Activated CD8-positive, alpha-beta memory T cell treated with anti-CD3 and anti-CD28 coated beads, Interleukin-2, amount 10 ng/mL, durations not matched to agents 7 days and 5 days (primary cell): ENCODE data around the gene TRIM33. TPM values are rescaled to one million over a fixed set of nuclear protein-coding genes. Genes with fewer than 3 reads are reported as not detected.
"Not testable (repeated sequence)": the region's sequence is repeated elsewhere in the genome, so short reads cannot be mapped to it uniquely, and the experiment has no call there.

Experiments used
- ATAC-seq: fragments of 150-1000 bp; cut with Tn5 transposase; one replicate; pipeline ENCODE4 v1.10.0; 2021; ENCODE audit warnings: moderate library complexity
- CTCF ChIA-PET: fragments of 350-600 bp; sonication (Branson Sonifier 250); formaldehyde crosslinking; loops from one replicate; lab custom pipeline; 2021; ENCODE audit warnings: antibody characterized with exemption; lab: Charles Lee
- DNase-seq: peaks from one replicate; pipeline ENCODE4 v3.0.0-alpha.2; 2020
- H3K27ac Mint-ChIP-seq: one replicate; pipeline ENCODE4 v1.8.0; 2021; ENCODE audit warnings: mild to moderate bottlenecking, mixed read lengths
- H3K27me3 Mint-ChIP-seq: one replicate; pipeline ENCODE4 v1.8.0; 2021; ENCODE audit warnings: mixed read lengths
- H3K36me3 Mint-ChIP-seq: one replicate; pipeline ENCODE4 v1.8.0; 2021; ENCODE audit warnings: mild to moderate bottlenecking, mixed read lengths
- H3K4me1 Mint-ChIP-seq: one replicate; pipeline ENCODE4 v1.8.0; 2021; ENCODE audit warnings: mixed read lengths
- H3K4me3 Mint-ChIP-seq: one replicate; pipeline ENCODE4 v1.8.0; 2021; ENCODE audit warnings: mild to moderate bottlenecking, moderate library complexity, mixed read lengths
- H3K9me3 Mint-ChIP-seq: one replicate; pipeline ENCODE4 v1.8.0; 2022; ENCODE audit warnings: low read depth, mixed read lengths
- total RNA-seq, 2 experiments: library from RNA; stranded (reverse); gene quantifications; one replicate each; pipeline ENCODE4 v1.2.3, GENCODE V29; 2021

Gene TRIM33
- total RNA-seq, 2 experiments from 2014 or later: 39.0 to 40.1 TPM

DNA sequence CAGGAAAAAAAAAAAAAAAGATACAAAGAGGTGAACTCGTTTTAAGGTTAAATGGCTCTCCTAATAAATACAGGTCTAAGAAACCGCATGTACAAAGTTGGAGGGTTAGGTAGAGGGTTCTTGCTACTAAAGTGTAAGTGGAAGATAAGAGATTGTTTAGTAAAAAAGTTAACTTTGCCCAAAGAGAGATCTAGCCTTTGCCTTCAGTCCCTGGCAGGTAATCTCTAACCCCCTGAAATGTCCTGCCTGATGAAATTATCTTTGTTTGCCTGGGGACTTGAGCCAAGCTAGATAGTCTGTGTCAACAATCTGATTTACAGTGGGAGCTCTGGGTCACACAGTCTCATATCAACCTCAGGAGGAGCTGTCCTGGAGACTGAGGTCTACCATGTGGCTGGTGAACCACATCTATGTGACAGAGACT is 57.6 kb downstream of the TRIM33 start:
- ATAC-seq: no peak
- CTCF ChIA-PET: interaction anchor here (0.7 kb wide), 1 partner anchor 67 kb away, joined by 3 read pairs; no protein-coding TSS in a partner anchor
- peaks cover 57% of the 10 kb centered on the region for H3K36me3 Mint-ChIP-seq
- peaks cover 4% of the 10 kb centered on the region for H3K4me1 Mint-ChIP-seq
- peaks cover 3% of the 10 kb centered on the region for H3K9me3 Mint-ChIP-seq
- no peaks in the 10 kb centered on the region for H3K27me3 Mint-ChIP-seq
- no peak for DNase-seq
- H3K4me3 Mint-ChIP-seq: no peak overlapping the region
- H3K27ac Mint-ChIP-seq: no peak overlapping the region

DNA sequence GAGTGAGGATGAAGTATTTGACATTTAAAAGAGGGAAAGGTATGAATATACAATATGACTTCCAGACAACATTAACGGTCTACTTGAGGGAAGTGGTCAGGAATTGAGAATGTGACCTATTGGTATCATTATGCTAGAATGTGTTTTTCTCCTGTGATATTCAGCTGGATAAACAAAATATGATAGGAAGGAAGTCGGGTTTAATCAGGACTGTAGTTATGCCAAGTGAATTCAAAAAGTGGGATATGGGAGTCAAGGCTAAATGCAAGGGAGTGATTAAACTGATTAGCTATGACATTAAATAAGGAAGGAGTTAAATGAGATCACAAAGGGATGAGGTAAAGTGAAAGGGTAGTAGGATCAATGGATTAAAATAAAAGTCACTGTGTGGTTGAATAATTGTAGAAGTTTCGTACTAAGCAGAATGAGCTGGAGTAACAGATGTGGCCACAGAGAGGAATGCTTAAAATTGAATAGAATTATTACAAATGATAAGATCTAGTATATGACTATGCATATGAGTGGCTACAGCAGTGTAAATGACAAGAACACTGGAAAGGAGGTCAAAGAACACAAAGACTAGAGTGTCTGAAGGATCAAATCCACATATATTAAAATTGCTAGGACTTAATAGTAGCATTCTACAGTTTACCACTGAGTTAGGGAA is 62.5 kb downstream of the TRIM33 start:
- H3K27ac Mint-ChIP-seq: no peak overlapping the region

DNA sequence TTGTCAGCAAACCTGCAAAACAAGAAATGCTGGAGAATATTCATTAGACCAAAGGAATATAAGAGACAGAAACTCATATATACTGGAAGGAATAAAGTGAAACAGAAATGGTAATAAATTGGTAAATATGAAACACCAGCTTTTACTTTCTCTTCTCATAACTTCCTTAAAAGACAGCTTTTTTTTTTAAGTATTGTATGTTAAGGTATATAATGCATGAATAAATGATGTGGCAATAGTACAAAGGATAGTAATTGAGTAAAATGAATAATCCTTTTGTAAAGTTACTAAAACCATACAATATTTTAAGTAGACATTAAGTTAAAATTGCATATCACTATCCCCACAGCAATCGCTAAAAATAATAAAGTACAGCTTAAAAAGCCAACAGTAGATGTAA is 64.8 kb downstream of the TRIM33 start:
- no peak for ATAC-seq
- H3K9me3 Mint-ChIP-seq: no peaks in the 10 kb centered on the region
- no peaks in the 10 kb centered on the region for H3K27me3 Mint-ChIP-seq
- peaks cover 21% of the 10 kb centered on the region for H3K36me3 Mint-ChIP-seq
- CTCF ChIA-PET: interaction anchor here (1.0 kb wide), 1 partner anchor 164 kb away, joined by 3 read pairs; no protein-coding TSS in a partner anchor
- no peak for DNase-seq
- H3K4me3 Mint-ChIP-seq: no peak overlapping the region
- H3K27ac Mint-ChIP-seq: no peak overlapping the region
- H3K4me1 Mint-ChIP-seq: peaks cover 10% of the 10 kb centered on the region

More for the DNA sequence above, 62.5 kb downstream of the TRIM33 start:
- no peaks in the 10 kb centered on the region for H3K9me3 Mint-ChIP-seq
- DNase-seq (no peak), ATAC-seq (no peak)
- H3K27me3 Mint-ChIP-seq: no peaks in the 10 kb centered on the region
- H3K4me3 Mint-ChIP-seq: no peak overlapping the region
- H3K36me3 Mint-ChIP-seq: peaks cover 30% of the 10 kb centered on the region
- CTCF ChIA-PET: interaction anchor here (0.9 to 1.6 kb wide), 2 partner anchors 9 to 11 kb away, joined by 3 to 4 read pairs; no protein-coding TSS in a partner anchor
- peaks cover 10% of the 10 kb centered on the region for H3K4me1 Mint-ChIP-seq

DNA sequence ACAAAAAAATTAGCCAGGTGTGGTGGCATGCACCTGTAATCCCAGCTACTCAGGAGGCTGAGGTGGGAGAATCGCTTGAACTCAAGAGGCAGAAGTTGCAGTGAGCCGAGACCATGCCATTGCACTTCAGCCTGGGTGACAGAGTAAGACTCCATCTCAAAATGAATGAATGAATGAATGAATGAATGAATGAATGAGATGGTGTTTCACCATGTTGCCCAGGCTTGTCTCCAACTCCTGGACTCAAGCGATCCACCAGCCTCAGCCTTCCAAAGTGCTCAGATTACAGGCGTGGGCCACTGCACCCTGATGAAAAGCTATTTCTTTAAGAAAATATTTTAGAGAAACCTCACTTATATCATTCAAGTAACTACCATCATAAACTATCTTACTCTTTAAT is 67.8 kb downstream of the TRIM33 start:
- DNase-seq, H3K4me3 Mint-ChIP-seq, H3K9me3 Mint-ChIP-seq, ATAC-seq, H3K27me3 Mint-ChIP-seq, H3K27ac Mint-ChIP-seq, CTCF ChIA-PET, H3K4me1 Mint-ChIP-seq: not testable (repeated sequence)
- peaks cover 26% of the 10 kb centered on the region for H3K36me3 Mint-ChIP-seq

DNA sequence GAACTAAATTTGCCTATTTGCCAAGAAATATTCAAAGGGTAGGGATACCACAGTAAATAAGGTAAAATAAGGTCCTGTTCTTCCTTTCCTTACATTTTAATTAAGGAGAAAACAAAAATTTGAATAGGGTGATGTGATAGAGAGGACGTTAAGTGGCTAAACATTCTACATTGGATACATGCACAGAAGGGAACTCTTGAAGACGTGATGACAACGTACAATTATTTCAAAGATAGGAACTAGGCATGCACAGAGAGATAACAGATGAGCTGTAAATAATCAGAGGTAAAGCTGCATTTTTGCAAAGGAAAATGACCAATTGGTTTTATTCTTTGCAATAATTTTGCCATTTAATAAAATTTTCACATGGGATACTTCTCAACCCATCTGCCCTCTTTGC is 69.7 kb downstream of the TRIM33 start:
- DNase-seq: no peak
- peaks cover 10% of the 10 kb centered on the region for H3K4me1 Mint-ChIP-seq
- H3K9me3 Mint-ChIP-seq: no peaks in the 10 kb centered on the region
- H3K27ac Mint-ChIP-seq: no peak overlapping the region
- peaks cover 26% of the 10 kb centered on the region for H3K36me3 Mint-ChIP-seq
- no peak for ATAC-seq
- CTCF ChIA-PET: no interaction called here
- no peak overlapping the region for H3K4me3 Mint-ChIP-seq
- no peaks in the 10 kb centered on the region for H3K27me3 Mint-ChIP-seq

DNA sequence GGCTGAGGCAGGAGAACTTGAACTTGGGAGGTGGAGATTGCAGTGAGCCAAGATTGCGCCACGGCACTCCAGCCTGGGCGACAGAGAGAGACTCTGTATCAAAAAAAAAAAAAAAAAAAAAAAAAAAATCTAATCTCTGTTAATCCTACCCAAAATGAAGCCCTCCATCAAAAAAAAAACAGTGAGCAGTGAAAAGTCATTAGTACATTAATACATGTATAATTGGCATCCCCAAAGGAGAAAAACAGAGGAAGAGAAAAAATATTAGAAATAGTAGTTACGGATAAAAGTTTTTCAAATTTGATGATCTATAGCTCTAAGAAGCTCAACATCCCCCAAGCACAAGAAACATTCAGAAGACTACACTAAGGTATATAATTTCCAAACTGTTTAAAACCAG is 71.6 kb downstream of the TRIM33 start:
- no peaks in the 10 kb centered on the region for H3K9me3 Mint-ChIP-seq
- H3K36me3 Mint-ChIP-seq: peaks cover 22% of the 10 kb centered on the region
- no peak overlapping the region for H3K27ac Mint-ChIP-seq
- no peak for ATAC-seq
- H3K27me3 Mint-ChIP-seq: no peaks in the 10 kb centered on the region
- no peak for DNase-seq
- CTCF ChIA-PET: interaction anchor here (0.7 kb wide), 1 partner anchor 1267 kb away, joined by 3 read pairs; no protein-coding TSS in a partner anchor
- peaks cover 7% of the 10 kb centered on the region for H3K4me1 Mint-ChIP-seq
- no peak overlapping the region for H3K4me3 Mint-ChIP-seq

DNA sequence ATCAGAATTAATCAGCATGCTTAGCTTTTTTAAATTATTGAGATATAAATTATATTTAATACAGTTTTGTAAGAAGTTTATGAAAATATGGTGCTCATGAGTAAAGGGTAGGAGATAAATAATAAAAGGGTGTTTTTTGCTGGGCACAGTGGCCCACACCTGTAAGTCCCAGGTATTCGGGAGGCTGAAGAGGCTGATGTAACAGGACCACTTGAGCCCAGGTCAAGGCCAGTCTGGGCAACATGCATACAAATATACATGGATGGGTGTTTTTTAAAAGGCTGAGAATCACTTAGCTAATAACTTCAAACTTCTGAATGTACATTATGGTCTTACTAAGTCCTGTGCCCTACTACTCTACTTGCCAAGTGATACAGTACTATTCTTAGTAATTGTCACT is 73.2 kb downstream of the TRIM33 start:
- Mint-ChIP-seq H3K27me3 (no peaks in the 10 kb centered on the region), H3K27ac (no peak overlapping the region), H3K4me1 (peaks cover 3% of the 10 kb centered on the region), H3K4me3 (no peak overlapping the region), H3K9me3 (no peaks in the 10 kb centered on the region), H3K36me3 (peaks cover 21% of the 10 kb centered on the region)
- no peak for ATAC-seq
- CTCF ChIA-PET: interaction anchor here (1.7 kb wide), 1 partner anchor 10 kb away, joined by 3 read pairs; no protein-coding TSS in a partner anchor
- DNase-seq: no peak

DNA sequence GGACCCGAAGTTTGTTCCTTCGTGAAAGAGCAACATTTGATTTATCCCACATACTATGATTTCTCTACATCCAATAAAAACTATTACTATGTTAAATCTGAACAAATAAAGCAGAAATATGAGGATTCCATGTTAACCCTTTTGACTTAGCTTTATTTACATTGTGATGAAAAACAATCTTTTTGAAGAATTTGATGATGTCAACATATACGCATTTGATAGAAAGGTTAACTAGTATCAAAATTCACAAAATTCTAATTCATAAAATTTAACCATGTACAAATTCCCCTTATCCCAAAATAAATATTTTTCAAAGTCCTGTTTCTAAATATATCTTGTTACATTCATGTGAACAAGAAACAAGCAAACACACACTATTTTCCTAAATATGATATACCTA is 74.2 kb downstream of the TRIM33 start:
- no peak overlapping the region for H3K27ac Mint-ChIP-seq
- ATAC-seq (no peak), DNase-seq (no peak)
- H3K27me3 Mint-ChIP-seq: no peaks in the 10 kb centered on the region
- CTCF ChIA-PET: interaction anchor here (1.7 kb wide), 1 partner anchor 11 kb away, joined by 3 read pairs; no protein-coding TSS in a partner anchor
- H3K4me3 Mint-ChIP-seq: no peak overlapping the region
- no peaks in the 10 kb centered on the region for H3K9me3 Mint-ChIP-seq
- peaks cover 23% of the 10 kb centered on the region for H3K36me3 Mint-ChIP-seq
- H3K4me1 Mint-ChIP-seq: peaks cover 5% of the 10 kb centered on the region

DNA sequence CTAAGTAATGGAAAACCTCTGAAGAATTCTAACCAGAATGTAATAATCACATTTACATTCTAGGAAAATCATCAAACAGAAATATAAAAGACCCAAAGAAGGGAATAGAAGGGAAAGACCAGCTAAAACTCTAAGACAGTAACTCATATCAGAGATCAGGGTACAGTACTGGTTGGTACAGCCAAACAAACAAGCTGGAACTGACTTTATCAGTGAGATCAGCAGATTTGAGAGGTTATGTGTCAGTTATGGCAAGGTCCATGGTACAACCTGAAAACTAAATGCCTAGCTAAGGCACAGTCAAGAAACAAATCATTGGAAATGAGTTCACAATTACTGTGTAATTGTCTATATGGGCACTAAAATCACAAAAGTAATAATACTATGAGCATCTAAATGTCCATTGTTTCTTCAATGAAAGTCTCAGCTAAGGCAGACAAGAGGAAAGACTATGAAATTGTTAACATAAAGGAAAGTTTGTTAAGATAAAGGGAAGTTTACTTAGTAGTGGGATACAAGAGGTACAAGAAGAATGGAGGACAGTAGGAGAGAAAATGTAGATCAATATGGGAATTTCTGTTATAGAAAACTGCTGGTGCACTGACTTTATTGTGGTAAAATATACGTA is 75.8 kb downstream of the TRIM33 start:
- no peaks in the 10 kb centered on the region for H3K9me3 Mint-ChIP-seq
- H3K27me3 Mint-ChIP-seq: no peaks in the 10 kb centered on the region
- no peak overlapping the region for H3K27ac Mint-ChIP-seq
- H3K4me1 Mint-ChIP-seq: peaks cover 6% of the 10 kb centered on the region
- CTCF ChIA-PET: interaction anchor here (0.6 to 0.9 kb wide), 2 partner anchors 18 to 33 kb away, joined by 4 read pairs; no protein-coding TSS in a partner anchor
- peaks cover 20% of the 10 kb centered on the region for H3K36me3 Mint-ChIP-seq
- ATAC-seq (no peak), DNase-seq (no peak)
- no peak overlapping the region for H3K4me3 Mint-ChIP-seq

DNA sequence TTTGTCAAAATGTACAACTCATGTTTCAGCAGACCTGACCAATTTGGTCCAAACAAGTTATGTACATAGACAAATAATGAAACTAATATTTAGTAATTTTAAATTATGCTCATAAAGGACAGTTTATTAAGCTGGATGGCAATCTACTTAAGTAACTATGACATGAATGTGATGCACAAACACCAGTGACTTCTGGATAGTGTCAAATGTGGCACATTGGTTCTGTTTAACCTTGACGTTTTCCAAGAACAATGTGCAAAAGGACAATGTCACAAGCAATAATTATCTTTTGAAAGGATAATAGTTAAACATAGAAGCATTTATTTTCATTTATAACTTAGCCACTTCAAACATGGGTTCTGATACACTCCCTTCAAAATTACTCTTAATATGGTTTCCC is 80.0 kb downstream of the TRIM33 start:
- no peaks in the 10 kb centered on the region for H3K27me3 Mint-ChIP-seq
- no peak for ATAC-seq
- no peak for DNase-seq
- H3K4me3 Mint-ChIP-seq: no peak overlapping the region
- H3K36me3 Mint-ChIP-seq: peaks cover 17% of the 10 kb centered on the region
- peaks cover 6% of the 10 kb centered on the region for H3K4me1 Mint-ChIP-seq
- H3K9me3 Mint-ChIP-seq: no peaks in the 10 kb centered on the region
- CTCF ChIA-PET: interaction anchor here (1.4 kb wide), 1 partner anchor 84 kb away, joined by 3 read pairs; no protein-coding TSS in a partner anchor
- no peak overlapping the region for H3K27ac Mint-ChIP-seq

DNA sequence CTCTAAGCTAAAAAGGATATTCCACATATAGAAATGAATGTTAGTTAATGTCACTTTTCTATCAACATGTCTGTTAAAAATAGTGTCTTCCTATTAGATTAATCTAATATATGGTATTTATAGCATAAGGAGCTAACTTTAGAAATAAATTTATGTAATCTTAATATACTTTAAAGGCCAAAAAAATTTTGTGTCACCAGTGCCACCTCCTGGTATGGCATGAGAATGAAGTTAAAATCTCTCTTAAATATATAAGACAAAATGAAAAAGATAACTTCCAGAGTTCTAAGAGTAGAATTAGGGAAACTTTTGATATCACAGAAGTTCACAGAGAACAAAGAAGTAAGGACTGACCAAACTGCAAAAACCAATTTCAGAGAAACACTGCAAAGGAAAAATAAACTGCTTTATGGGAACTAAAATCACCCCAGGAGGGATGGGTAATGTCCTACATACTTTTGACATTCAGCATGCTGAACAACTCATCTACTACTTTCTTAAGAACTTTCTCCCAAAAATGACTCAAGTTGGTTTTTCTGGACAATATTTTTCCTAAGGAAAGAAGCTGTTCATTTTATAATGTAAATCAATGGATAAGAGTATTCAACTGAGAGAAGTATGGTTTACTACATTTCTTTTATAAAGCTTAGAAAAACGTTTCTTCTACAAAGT is 82.8 kb downstream of the TRIM33 start:
- H3K36me3 Mint-ChIP-seq: peaks cover 31% of the 10 kb centered on the region
- DNase-seq (no peak), ATAC-seq (no peak)
- H3K27me3 Mint-ChIP-seq: no peaks in the 10 kb centered on the region
- no peaks in the 10 kb centered on the region for H3K9me3 Mint-ChIP-seq
- H3K4me1 Mint-ChIP-seq: peaks cover 3% of the 10 kb centered on the region
- H3K4me3 Mint-ChIP-seq: no peak overlapping the region
- no peak overlapping the region for H3K27ac Mint-ChIP-seq
- CTCF ChIA-PET: interaction anchor here (0.6 to 2.3 kb wide), 6 partner anchors 9 to 112 kb away, joined by 3 to 17 read pairs (median 3); no protein-coding TSS in a partner anchor

DNA sequence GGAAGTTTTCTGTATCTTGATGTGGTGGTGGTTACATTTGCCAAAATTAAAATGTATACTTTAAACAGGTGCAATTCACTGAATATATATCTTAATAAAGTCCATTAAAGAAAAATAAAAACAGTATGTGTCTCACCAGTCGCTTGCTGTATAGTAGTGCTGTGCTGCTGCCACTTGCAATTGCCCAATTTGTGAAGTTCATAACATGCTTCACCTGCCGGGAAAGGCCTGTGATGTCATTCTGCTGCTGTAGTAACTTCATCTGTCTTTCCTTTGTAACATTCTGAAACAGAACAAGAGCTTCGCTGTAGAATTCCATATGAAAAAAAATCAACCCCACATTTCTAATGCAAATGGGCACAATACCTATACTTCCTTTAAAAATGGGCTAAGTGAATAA is 83.4 kb downstream of the TRIM33 start:
- H3K27ac Mint-ChIP-seq: no peak overlapping the region
- H3K27me3 Mint-ChIP-seq: no peaks in the 10 kb centered on the region
- ATAC-seq (no peak), DNase-seq (no peak)
- H3K9me3 Mint-ChIP-seq: no peaks in the 10 kb centered on the region
- peaks cover 3% of the 10 kb centered on the region for H3K4me1 Mint-ChIP-seq
- H3K36me3 Mint-ChIP-seq: peaks cover 28% of the 10 kb centered on the region
- no peak overlapping the region for H3K4me3 Mint-ChIP-seq
- CTCF ChIA-PET: interaction anchor here (0.6 to 2.3 kb wide), 6 partner anchors 8 to 112 kb away, joined by 3 to 17 read pairs (median 3); no protein-coding TSS in a partner anchor

DNA sequence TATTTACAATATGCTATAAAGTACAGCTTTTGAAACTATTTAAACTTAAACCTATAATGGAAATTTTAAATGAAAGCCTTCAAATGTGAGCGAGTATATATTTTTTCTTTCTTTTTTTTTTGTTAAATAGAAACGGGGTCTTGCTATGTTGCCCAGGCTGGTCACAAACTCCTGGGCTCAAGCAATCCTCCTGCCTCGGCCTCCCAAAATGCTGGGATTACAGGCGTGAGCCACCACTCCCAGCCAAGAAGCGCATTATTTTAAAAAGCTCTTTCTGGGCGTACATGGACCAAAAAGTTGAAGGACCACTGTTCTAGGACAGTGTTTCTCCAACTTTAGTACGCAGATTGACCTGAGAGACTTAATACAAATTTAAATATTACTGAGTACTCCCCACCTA is 87.5 kb downstream of the TRIM33 start:
- Mint-ChIP-seq H3K4me3 (no peak overlapping the region), H3K9me3 (no peaks in the 10 kb centered on the region), H3K27me3 (no peaks in the 10 kb centered on the region), H3K4me1 (no peaks in the 10 kb centered on the region), H3K36me3 (peaks cover 58% of the 10 kb centered on the region), H3K27ac (no peak overlapping the region)
- ATAC-seq (no peak), DNase-seq (no peak)
- CTCF ChIA-PET: interaction anchor here (1.0 kb wide), 1 partner anchor 77 kb away, joined by 4 read pairs; no protein-coding TSS in a partner anchor
